Ramos (cell line): ENCODE measurements around the gene RNF123.
"Not testable (repeated sequence)": the region's sequence is repeated elsewhere in the genome, so short reads cannot be mapped to it uniquely, and the experiment has no call there.

Source experiments
- in situ Hi-C: fragments of 300-500 bp; cut with MboI; formaldehyde crosslinking; loops from one replicate; pipeline ENCODE4 v1.14.3; 2022; ENCODE audit warnings: low sequenced_read_pairs; ENCODE audit not compliant: unreplicated experiment

Gene RNF123

GRCh38 chr3:49732597-49732996 lies 43.2 kb downstream of the RNF123 start:
- in situ Hi-C loops, result no loop called here

GRCh38 chr3:49733551-49733950 lies 44.2 kb downstream of the RNF123 start:
- in situ Hi-C loops, result no loop called here

GRCh38 chr3:49734752-49735151 lies 45.4 kb downstream of the RNF123 start:
- in situ Hi-C loops, result no loop called here

GRCh38 chr3:49738067-49738713 lies 48.8 kb downstream of the RNF123 start:
- in situ Hi-C loops, result no loop called here

- in situ Hi-C loops, result no loop called here
Observed at GRCh38 chr3:49740427-49740826, 51.1 kb downstream of the RNF123 start.

- in situ Hi-C loops, result no loop called here
Observed at GRCh38 chr3:49745986-49746385, 56.6 kb downstream of the RNF123 start.

GRCh38 chr3:49747792-49748480 lies 58.6 kb downstream of the RNF123 start:
- in situ Hi-C loops, result no loop called here

GRCh38 chr3:49748874-49749273 lies 59.5 kb downstream of the RNF123 start:
- in situ Hi-C loops, result not testable (repeated sequence)

- in situ Hi-C loops, result no loop called here
Observed at GRCh38 chr3:49750056-49750455, 60.7 kb downstream of the RNF123 start.

- in situ Hi-C loops, result no loop called here
Observed at GRCh38 chr3:49751501-49751900, 62.1 kb downstream of the RNF123 start.

GRCh38 chr3:49754536-49754935 lies 65.2 kb downstream of the RNF123 start:
- in situ Hi-C loops, result no loop called here

- in situ Hi-C loops, result no loop called here
Observed at GRCh38 chr3:49756036-49756435, 66.7 kb downstream of the RNF123 start.

- in situ Hi-C loops, result no loop called here
Observed at GRCh38 chr3:49757197-49757596, 67.8 kb downstream of the RNF123 start.

- in situ Hi-C loops, result no loop called here
Observed at GRCh38 chr3:49759226-49759625, 69.9 kb downstream of the RNF123 start.

GRCh38 chr3:49761661-49762060 lies 72.3 kb downstream of the RNF123 start:
- in situ Hi-C loops, result no loop called here

GRCh38 chr3:49763981-49764380 lies 74.6 kb downstream of the RNF123 start:
- in situ Hi-C loops, result no loop called here

- in situ Hi-C loops, result no loop called here
Observed at GRCh38 chr3:49769286-49769915, 80.0 kb downstream of the RNF123 start.

GRCh38 chr3:49769926-49770325 lies 80.6 kb downstream of the RNF123 start:
- in situ Hi-C loops, result no loop called here
